ENCODE measurements around the gene STK10. TPM values are rescaled to one million over a fixed set of nuclear protein-coding genes. Genes with fewer than 3 reads are reported as not detected.

Gene STK10
- total and polyA plus RNA-seq, 9 of the 15 experiments (the other 6 are each of a cell fraction or from before 2014, with no cell fraction given) = 0.30 to 6.7 (median 2.4) TPM

DNA sequence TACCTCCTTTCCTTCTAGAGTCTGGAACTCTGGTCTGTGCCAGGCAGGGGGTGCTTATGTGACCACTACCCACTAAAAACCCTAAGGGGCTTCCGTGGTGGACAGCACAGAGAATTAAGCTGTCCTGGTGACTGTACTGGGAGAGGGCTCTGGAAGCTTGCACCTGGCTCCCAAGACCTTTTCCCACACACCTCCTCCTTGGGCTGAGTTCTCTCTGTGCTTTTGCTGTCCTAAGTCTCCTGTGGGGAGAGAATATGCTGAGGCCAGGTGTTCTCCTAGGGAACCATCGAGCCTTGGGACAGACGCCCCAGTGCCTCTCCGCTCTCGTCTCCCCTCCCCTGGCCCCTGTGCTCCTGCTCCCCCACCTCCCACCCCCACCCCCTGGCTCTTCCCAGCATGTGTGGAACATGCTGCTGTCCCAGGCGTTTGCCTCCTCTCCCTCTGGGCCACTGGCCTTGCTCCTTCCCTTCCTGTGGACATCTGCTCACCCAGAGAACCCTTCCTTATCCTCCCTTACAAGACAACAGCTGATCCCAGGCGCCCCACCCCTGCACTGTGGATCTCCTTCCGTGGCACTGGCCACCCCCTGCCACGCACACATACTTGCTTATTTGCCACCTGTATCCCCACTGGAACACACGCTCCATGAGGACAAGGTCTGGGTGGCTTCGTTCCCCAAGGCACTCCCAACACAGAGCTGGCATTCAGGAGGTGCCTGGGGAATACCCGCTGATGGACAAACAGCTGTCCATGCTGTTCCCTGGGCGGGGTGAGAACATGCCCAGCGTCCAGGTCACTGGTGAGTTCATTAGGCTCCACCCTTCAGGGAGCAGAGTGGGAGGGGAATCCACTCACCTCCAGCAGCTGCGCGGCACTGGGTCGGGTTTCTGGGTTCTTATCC, 83.0 kb downstream of the STK10 start (continued):
- TF ChIP-seq TEAD4 (IDR thresholded peaks at IDR 0.05; ENCODE audit: low read length) (no peak), TEAD4 (CRISPR knock-in tag; IDR thresholded peaks at IDR 0.05; ENCODE audit: borderline replicate concordance) (no peak)

DNA sequence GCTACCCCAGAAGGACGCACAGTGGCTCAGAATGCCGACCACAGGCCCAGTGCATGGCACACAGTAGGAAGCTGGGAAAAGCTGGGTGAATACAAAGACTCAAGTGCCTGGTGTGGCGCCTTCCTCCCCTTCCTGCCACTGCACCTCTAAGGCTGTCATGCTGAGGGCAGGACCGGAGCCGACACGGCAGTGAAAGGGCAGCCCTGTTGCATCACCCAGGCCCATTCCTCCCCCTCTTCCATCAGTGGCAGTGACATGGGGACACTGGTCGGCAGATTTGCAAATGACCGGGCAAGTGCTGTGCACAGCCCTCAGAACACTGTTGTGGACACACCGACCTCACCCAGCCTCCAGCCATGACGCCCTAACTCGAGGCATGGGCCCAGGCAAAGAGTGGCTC, 84.0 kb downstream of the STK10 start:
- POLR2A ChIA-PET = interaction anchor here (0.7 kb wide), 1 partner anchor 355 kb away, joined by 4 read pairs; no protein-coding TSS in a partner anchor
- Histone ChIP-seq H2AFZ (ENCODE audit: low read depth, low read length) (no peak overlapping the region), H3K9me3 (replicated peaks; ENCODE audit: control insufficient read depth, insufficient read depth, low read depth, low read length) (no peaks in the 10 kb centered on the region), H4K20me1 (replicated peaks; ENCODE audit: control insufficient read depth, insufficient read depth, low read length) (0 out of 2 replicates have a peak, but pooled peaks cover 4% of the 10 kb centered on the region), H3K4me2 (ENCODE audit: insufficient read depth, low read length) (no peak overlapping the region), H3K9me1 (ENCODE audit: control insufficient read depth, insufficient read depth, low read length) (no peaks in the 10 kb centered on the region), H3K36me3 (ENCODE audit: control insufficient read depth, insufficient read depth, low read length) (no peaks in the 10 kb centered on the region), H3K27me3 (ENCODE audit: control insufficient read depth in 2 of 2, insufficient read depth in 2 of 2, low read length in 2 of 2) (peaks cover 0 to 8% of the 10 kb centered on the region in 2 experiments; a peak in 2 of 5 replicates), H3K27ac (ENCODE audit: extremely low read depth, low read depth, low read length) (no peak overlapping the region), H3K79me2 (ENCODE audit: control insufficient read depth, insufficient read depth, low read length) (no peaks in the 10 kb centered on the region), H3K4me1 (replicated peaks in 1 of 2; ENCODE audit: control insufficient read depth in 2 of 2, insufficient read depth in 2 of 2, low read length in 2 of 2) (peaks cover 13 to 32% of the 10 kb centered on the region in 2 experiments; a peak in 3 of 5 replicates), H3K4me3 (no peak overlapping the region), H3K9ac (ENCODE audit: insufficient read depth in 1 of 2, low read depth in 2 of 2, low read length in 2 of 2) (peak overlapping the region in 1 of 2 experiments; percentile 26; a peak in 1 of 4 replicates)
- no peak for FAIRE-seq
- intact Hi-C loops (cut with micrococcal nuclease) (loop anchor here (10.0 kb wide), 1 partner anchor 351 kb away; the partner anchor contains the start of gene SH3PXD2B), in situ Hi-C loops (cut with MboI) (loop anchor here (10.0 kb wide), 1 partner anchor 351 kb away; the partner anchor contains the start of gene SH3PXD2B)
- 48% methylated on average over 7 of the region's 11 CpGs for WGBS (ENCODE audit: insufficient coverage, low coverage, missing lambda C conversion rate)
- CTCF ChIA-PET (ENCODE audit: low intra/inter-chr PET ratio) = no interaction called here
- DNase-seq (ENCODE audit: extremely low read depth in 1 of 4, low spot score in 3 of 4) = no peak
- ATAC-seq = peak; percentile 28
- TF ChIP-seq ZNF165 (CRISPR knock-in tag; IDR thresholded peaks at IDR 0.05; ENCODE audit: borderline replicate concordance) (0 out of 2 replicates have a peak, but pooled peaks have one; percentile 12), RAD51 (IDR thresholded peaks at IDR 0.05; ENCODE audit: borderline replicate concordance, low read depth) (no peak), ZNF445 (CRISPR knock-in tag; IDR thresholded peaks at IDR 0.05; ENCODE audit: low read depth) (no peak), TRIM24 (IDR thresholded peaks at IDR 0.05) (peak in 1 of 2 experiments; percentile 20; a peak in 1 of 4 replicates), CEBPG (CRISPR knock-in tag; IDR thresholded peaks at IDR 0.05) (peak; percentile 75; the same call in 1 of the 2 replicates), CEBPG (tag; conservative IDR thresholded peaks at IDR 0.05 in 1 of 2, IDR thresholded peaks at IDR 0.05 in 1 of 2) (peak; percentile 77 to 85)
- TF ChIP-seq, protein P1, sequence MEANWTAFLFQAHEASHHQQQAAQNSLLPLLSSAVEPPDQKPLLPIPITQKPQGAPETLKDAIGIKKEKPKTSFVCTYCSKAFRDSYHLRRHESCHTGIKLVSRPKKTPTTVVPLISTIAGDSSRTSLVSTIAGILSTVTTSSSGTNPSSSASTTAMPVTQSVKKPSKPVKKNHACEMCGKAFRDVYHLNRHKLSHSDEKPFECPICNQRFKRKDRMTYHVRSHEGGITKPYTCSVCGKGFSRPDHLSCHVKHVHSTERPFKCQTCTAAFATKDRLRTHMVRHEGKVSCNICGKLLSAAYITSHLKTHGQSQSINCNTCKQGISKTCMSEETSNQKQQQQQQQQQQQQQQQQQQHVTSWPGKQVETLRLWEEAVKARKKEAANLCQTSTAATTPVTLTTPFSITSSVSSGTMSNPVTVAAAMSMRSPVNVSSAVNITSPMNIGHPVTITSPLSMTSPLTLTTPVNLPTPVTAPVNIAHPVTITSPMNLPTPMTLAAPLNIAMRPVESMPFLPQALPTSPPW (CRISPR knock-in tag; IDR thresholded peaks at IDR 0.05) = peak; percentile 69
- TF ChIP-seq, protein P2, sequence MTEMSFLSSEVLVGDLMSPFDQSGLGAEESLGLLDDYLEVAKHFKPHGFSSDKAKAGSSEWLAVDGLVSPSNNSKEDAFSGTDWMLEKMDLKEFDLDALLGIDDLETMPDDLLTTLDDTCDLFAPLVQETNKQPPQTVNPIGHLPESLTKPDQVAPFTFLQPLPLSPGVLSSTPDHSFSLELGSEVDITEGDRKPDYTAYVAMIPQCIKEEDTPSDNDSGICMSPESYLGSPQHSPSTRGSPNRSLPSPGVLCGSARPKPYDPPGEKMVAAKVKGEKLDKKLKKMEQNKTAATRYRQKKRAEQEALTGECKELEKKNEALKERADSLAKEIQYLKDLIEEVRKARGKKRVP (CRISPR knock-in tag; IDR thresholded peaks at IDR 0.05) = peak; percentile 53; the same call in 1 of the 2 replicates
- TF ChIP-seq, protein P3, sequence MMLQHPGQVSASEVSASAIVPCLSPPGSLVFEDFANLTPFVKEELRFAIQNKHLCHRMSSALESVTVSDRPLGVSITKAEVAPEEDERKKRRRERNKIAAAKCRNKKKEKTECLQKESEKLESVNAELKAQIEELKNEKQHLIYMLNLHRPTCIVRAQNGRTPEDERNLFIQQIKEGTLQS (IDR thresholded peaks at IDR 0.05) = peak; percentile 84
- TF ChIP-seq, protein P3 (CRISPR knock-in tag; conservative IDR thresholded peaks at IDR 0.05) = no peak
- BruUV-seq (replicated peaks) = no TSS peak
